GM19240 (cell line): ENCODE data around the gene RPS5.
A peak's percentile ranks its signal among the peaks of the same experiment; 100 is the strongest.
"Not testable (repeated sequence)": the region's sequence is repeated elsewhere in the genome, so short reads cannot be mapped to it uniquely, and the experiment has no call there.

ENCODE experiments used
- DNase-seq: peaks from one replicate; pipeline ENCODE4 v3.0.0; 2011; ENCODE audit warnings: low spot score; ENCODE audit not compliant: insufficient read length

Gene RPS5

DNA sequence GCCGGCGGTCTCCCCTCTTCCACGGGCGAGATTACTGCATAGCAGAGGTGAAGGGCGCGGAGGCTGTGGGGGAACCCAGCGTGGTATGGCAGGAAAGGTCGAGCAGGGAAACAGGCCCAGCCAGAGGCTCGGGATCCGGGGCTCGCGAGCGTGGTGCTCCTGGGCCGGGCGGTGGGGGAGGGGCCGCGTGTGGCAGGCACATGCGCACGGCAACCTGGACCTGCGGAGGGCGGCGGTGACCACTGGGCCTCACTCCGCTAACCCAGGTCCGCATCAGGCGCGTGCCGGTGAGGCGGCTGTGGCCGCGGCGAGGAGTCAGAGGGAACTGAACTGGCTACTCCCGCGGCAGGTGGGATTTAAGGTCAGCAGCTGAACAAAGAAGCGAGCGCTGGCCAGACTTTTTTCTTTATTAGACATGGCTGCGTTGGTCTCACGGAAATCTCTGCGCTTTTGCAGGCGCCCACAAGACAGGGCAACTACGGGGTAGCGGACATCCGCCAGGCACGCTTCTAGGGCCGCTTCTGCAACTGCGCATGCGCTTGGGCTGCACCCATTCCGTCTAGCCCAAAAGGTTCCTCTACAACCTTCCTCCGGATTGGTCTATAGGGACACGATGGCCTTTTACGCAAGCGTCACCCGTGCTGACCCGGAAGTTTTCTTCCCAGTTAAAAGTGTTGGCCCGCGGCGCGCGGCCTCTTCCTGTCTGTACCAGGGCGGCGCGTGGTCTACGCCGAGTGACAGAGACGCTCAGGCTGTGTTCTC lies at the start of gene RPS5:
Gene RPS5 (plus strand): TSS at position 694 of the 762 bp plus-strand sequence. CDS start 869 bp downstream, outside the sequence.
- DNase-seq: peak; percentile 99

GRCh38 chr19:58338336-58338735 lies 48.7 kb upstream of the RPS5 start:
- DNase-seq: no peak

- DNase-seq: no peak
Observed at GRCh38 chr19:58338825-58339558, 48.1 kb upstream of the RPS5 start.

- DNase-seq: no peak
Observed at GRCh38 chr19:58345558-58345957, 41.5 kb upstream of the RPS5 start.

DNA sequence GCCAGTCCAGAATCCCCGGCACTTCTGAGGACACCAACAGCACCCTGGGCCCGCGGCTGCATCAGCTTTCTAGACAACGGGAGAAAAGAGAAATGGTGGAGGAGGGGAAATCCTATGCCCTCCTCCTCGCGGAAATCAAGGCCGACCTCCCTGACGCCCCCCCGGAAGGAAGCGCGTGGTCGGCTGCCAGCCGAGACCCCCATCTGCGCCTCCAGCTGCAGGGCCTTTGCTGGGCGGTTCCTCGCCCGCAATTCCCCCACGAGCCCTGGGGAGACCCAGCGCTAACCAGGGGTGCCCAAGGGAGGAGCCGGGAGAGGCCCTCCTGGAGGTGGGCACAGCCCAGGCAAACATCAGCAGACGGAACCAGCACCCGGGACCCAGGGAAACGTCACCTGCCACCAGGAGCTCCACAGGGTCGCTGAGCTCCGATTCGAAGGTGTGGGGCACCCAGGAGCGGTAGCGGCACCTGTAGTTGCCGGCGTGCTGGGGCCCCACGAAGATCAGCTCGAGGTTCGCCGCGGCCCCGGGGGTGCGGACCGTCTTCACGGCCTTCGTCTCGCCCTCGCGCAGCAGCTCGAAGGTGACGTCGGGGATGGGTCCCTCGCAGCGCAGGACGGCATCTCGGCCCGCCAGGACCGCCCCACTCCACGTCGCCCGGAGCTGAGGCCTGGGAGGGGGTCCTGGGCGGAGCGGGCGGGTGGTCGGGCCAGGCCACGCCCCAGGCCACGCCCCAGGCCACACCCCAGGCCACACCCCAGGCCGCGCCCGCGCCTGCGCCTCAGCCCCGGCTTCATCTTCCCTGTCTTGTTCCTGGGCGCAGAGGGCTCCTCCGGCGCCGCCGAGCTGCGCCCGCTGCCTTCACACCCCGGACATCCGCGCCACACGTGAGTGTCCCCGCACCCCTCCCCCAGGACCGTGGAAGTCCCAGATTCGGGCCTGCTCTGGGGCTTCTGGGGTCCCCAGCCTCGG lies 39.8 kb upstream of the RPS5 start:
- peak; percentile 93 for DNase-seq

GRCh38 chr19:58348080-58348479 lies 39.0 kb upstream of the RPS5 start:
- not testable (repeated sequence) for DNase-seq

DNA sequence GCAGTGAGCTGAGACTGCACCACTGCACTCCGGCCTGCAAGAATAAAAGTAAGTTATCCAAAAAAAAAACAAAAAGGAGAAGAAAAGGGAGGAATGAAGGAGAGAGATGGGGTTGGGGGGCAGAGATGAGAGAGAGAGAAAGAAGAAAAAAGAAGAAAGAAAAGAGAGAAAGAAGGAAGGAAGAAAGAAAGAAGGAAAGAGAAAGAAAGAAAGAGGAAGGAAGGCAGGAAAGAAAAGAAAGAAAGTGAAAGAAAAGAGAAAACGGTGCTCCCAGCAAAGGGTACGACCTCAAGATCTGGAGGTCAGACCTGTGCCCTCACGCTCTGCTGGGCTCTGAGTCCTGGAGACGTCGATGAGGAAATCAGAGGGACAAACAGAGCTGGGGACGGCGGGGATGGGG lies 37.5 kb upstream of the RPS5 start:
- DNase-seq: no peak

DNA sequence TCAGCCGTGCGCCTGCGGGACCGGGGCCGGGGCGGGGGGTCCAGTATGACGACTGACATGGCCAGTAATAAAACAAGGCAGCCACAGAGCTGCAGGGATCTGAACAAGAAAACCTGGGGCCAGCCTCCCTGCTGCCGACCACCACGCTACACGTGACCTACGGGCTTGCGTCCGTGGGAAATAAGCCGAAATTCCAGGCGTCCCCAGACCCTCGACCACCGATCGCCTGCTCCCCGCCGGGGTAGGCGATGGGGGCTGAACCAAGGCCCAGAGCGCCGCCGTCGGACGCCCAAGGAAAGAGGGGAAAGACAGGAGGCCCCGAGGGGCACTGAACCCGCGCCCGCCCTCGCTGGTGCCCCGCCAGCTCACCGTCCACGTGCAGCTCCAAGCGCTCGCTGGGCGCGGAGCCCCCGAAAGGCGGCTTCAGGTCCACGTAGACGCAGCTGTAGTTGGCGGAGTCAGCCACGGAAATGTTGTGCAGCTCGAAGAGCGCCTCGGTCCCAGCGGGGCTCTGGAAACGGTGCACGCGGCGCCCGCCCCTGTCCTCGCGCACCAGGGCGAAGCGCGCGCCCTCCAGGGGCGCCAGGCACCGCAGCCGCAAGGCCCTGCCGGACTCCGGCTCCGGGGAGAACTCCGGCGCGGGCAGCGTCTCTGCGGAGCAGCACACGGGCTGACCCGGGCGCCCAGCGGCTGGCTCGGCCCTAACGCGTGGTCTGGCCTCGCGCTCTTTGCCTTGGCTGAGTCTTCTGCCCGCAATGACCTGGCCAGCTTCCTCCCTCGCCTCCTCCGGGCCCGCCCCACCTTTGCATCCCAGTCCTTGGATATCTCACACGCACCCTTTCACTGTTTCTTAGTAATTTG lies 36.8 kb upstream of the RPS5 start:
- no peak for DNase-seq

DNA sequence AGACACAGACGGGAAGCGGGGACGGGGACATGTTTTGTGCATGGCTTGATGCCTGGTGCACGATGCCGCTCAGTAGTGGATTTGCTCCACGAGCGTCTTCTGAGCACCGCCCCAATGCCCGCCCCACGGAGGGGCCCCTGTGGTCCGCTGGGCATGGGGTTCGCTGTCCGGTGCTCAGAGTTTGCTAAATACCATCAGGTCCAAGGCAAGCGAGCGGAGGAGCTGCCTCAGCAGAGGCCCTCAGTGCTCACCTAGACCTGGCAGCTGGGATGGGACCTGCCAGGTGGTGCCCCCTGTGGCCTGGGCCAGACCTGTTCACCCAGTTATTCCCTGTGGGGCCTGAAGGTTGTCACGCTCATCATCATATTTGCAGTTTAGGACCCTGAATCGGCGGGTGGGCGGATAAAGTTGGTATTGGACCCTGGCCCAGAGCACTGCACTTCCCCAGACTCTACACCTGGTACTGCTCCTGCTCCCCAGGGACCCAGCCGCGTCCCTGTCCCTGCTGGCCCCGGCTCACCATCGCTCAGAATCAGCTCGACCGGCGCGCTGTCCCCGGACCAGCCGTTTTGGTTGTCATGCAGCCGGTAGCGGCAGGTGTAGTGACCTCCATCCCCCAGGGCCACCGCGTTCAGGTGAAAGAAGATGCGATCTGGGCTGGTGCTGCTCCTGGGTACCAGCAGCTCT lies 36.1 kb upstream of the RPS5 start:
- no peak for DNase-seq

DNA sequence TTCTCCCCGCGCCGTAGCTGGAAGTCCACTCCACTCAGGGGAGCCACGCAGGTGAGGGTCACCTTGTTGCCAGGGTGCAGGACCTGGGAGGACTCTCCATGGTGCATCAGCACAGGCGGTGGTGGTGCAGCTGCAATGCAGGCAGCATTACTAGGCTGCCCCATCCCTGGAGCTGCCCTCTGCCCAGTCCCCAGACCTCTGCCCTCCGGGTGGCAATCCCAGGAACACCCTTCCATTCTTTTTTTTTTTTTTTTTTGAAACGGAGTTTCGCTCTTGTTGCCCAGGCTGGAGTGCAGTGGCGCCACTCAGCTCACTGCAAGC lies 35.6 kb upstream of the RPS5 start:
- DNase-seq: no peak

GRCh38 chr19:58351990-58352755 lies 34.9 kb upstream of the RPS5 start:
- DNase-seq: no peak

- DNase-seq: no peak
Observed at GRCh38 chr19:58352760-58353671, 34.1 kb upstream of the RPS5 start, which contains the start of gene A1BG. Gene A1BG, minus strand, starts transcription at chr19:58353492. Its CDS starts 55 bp downstream, at chr19:58353437.

GRCh38 chr19:58353717-58354477 lies 33.2 kb upstream of the RPS5 start:
- no peak for DNase-seq

DNA sequence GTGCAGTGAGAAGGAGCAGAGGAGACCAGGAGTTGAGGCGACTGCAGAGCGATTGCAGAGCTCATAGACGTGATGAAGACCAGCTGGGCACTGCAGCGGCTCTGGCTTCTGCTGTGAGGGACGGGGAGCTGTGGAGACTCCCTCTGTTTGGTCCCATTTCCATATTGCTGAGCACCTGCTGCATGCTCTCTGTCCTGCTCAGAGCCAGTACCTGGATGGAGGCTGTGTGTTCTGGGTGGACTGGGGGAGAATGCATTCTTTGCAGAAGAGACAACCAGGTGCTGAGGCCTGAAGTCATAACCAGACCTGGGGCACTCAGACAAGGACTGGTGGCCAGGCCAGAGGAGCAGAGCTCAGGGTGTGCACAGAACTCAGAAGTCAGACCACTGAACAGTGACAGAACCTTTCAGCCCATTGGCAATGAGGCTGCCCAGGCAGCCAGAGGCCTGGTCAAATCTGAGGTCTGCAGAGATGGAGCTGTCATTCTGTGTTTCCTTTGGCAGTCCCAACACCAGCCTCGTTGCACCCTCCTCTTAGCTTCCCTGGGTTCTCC lies 32.5 kb upstream of the RPS5 start:
- no peak for DNase-seq

- DNase-seq: no peak
Observed at GRCh38 chr19:58355215-58355796, 31.8 kb upstream of the RPS5 start.

GRCh38 chr19:58355908-58356765 lies 30.9 kb upstream of the RPS5 start:
- no peak for DNase-seq
